ENCODE measurements around the gene SDK2.

SDK2 gene

GRCh38 chr17:73612031-73612472, 32.2 kb downstream of the SDK2 start:
- DNase-seq: no peak

GRCh38 chr17:73611630-73612029, 32.6 kb downstream of the SDK2 start:
- DNase-seq: no peak

- no peak for DNase-seq
Measured at GRCh38 chr17:73610331-73610911, 33.8 kb downstream of the SDK2 start.

- DNase-seq: no peak
Measured at GRCh38 chr17:73609758-73610157, 34.5 kb downstream of the SDK2 start.

DNA sequence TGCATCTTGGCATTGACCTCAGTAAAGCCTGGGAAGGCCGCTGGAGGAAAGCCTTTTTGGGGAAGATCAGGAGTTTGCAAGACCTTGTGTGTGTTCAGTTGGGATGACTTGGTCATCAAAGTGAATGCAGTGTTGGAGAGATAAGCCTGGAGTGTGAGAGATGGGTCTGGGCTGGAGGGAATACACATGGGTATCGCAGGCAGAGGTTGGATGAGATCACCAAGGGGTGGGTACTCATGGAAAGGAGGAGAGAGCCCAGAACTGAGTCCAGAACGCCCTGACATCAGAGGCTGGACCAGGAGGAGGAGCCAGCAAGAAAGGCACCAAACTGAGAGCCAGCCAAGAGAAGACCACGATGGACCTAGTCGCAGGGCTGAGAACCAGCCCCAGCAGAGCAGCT, 35.2 kb downstream of the SDK2 start:
- no peak for DNase-seq

DNA sequence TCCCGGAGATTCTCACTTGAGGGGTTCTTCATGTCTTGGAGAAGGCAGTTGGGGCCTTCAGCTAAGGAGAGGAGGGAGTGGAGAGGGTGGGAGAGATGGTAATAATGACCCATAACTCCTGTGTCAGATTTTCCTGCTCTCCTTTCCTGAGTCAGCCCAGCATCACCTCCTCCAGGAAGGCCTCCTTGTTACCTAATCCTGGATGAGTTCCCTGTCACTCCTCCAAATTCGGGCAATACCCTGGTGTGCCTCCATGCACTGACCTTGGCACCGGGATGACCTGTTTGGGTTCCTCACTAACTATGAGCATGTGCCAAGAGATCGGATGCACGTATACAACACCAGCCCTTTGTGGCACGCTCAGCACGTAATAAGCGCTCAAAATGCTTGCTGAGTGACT, 38.8 kb downstream of the SDK2 start:
- no peak for DNase-seq

DNA sequence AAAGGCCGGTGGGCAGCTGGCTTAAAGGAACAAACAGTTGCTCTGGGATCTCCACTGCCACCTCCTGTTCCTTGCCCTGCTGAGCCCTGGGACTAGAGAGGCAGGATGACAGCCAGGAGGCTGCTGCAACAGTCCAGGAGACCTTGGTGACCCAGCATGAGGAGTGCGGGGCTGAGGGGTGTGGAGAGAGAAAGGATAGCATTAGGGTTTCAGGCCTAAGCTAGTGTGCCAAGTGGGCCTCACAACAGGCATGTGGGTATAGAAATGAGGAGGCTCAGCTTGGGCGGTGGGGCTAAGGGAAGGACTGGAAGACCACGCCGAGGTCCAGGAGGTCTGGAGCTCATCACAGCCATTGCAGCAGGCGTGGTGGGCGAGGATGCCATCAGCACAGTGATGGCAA, 39.8 kb downstream of the SDK2 start:
- DNase-seq: no peak

DNA sequence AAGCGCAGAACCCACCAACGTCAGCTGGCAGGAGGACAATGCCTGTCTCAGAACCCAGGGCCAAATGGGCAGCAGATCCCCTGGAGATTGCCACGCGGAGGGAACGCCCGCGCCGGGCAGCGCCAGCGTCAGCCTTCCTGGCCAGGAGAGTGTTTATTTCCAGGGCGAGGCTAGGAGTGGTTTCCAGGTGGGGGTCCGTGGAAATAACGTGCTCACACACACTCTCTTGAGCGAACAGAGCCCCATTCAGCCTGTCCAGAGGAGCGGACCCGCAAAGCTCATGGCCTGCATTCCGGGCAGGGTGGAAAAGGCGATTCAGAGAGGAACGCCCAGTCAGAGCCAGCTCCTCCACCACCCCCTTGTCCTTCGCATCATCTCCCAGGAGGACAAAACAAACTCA, 40.3 kb downstream of the SDK2 start:
- no peak for DNase-seq

GRCh38 chr17:73600103-73600871, 44.0 kb downstream of the SDK2 start:
- DNase-seq: no peak

DNA sequence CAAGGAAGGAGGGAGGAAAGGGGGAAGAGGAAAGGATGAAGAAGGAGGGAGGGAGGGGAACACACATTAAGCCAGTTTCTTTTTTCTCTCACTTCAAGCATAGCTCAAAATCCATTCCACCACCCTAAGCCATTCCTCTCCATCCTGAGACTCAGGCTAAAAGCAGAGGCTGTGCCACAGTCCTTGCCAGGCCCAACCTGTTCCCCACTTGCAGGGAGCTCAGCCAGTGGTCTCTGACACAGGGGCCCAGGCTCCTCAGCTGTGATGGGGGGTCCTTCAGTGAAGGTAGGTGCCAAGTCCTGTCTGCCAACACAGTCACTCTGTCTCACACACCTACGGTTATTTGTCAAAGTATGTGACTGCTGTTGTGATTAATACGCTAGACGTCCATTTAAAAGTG, 44.6 kb downstream of the SDK2 start:
- no peak for DNase-seq

DNA sequence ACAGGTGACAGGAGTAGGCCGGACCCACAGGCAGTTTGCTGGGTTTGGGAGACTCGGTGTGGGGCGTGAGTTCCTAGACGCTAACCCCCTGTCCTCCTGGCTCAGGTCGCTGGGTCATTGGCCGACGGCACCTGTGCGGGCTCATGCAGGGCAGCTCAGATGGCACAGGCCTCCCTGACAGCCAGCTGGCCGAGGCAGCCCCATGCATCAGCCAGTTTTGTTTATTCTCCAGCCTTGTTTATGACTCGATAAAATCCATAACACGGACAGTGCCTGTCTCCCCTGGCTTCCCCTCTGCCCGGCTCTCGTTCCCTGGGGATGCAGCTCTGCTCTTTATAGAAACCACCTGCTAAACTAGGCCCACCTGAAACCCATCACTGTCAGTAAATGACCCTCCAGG, 46.0 kb downstream of the SDK2 start:
- no peak for DNase-seq

DNA sequence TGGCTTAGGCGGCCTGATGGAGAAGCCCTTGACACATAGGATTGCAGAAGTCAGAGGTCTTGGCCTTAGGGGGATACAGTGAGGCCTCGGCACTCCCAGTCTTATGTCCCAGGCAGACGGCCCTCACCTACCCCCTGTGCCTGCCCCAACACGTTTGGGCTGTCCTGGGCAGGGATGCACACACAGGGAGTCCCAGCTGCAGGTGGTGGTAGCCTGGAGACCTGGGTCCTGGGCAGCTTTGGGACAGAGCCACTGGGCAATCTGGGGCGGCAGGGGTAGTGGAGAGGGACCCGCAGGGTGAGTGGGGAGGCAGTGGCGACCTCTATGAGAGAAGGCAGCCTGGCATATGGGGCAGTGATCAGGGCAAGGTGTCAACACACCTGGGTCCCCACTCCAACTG, 48.3 kb downstream of the SDK2 start:
- DNase-seq: no peak

GRCh38 chr17:73595479-73595878, 48.8 kb downstream of the SDK2 start:
- DNase-seq: peak in 14 of 56 donors; percentile 0 to 38 (median 12)

DNA sequence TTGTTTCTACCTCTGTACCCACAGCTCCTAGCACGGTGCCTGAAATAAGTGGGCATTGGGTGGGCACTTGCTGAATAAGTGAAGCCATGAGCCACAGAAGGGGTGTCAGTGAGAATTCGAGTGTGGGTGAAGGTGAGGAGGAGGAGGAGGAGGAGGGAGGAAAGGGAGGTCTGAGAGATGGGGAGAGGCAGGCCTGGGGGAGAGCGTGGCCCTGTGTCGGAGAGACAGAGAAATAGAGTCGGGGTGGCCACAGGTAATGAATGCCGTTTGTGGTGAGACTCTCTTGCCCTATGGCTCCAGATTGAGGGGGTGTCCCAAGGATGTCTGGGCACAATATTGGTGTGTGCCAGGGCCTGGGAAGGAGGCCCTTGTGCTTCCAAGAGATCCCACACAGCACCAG, 49.2 kb downstream of the SDK2 start:
- DNase-seq: no peak

DNA sequence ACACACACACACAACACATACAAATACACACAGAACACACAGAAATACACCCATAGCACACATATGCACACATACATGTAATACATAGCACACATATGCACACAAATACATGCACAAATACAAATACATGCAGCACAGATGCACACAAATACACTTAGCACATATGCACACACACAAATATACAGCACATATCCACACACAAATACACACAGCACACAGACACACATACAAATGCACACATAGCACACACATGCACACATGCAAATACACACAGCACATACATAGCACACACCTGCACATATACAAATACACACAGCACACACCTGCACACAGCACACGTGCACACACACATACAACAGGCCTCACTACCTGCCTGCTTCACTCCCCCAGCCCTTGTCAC, 49.6 kb downstream of the SDK2 start:
- DNase-seq: no peak

- DNase-seq: no peak
Measured at GRCh38 chr17:73594025-73594424, 50.2 kb downstream of the SDK2 start.

GRCh38 chr17:73593249-73593965, 50.8 kb downstream of the SDK2 start:
- DNase-seq: no peak

- no peak for DNase-seq
Measured at GRCh38 chr17:73592501-73592961, 51.7 kb downstream of the SDK2 start.

DNA sequence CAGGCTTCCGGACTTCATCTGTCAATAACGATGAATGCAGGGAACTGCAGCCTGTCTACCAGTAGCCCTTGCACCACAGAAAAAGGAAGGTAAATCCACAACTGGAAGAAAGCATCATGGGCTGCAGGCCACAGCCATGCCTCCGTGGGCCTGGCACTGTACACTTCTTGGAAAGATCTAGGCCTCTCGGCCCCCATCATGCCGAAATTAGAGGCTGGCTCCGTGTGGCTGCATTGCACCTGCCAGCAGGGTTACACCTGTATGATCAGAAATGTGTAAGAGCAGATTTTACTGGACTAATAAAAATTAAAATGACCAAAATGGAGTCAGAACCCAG, 52.2 kb downstream of the SDK2 start:
- no peak for DNase-seq

GRCh38 chr17:73591296-73592078, 52.8 kb downstream of the SDK2 start:
- no peak for DNase-seq

DNA sequence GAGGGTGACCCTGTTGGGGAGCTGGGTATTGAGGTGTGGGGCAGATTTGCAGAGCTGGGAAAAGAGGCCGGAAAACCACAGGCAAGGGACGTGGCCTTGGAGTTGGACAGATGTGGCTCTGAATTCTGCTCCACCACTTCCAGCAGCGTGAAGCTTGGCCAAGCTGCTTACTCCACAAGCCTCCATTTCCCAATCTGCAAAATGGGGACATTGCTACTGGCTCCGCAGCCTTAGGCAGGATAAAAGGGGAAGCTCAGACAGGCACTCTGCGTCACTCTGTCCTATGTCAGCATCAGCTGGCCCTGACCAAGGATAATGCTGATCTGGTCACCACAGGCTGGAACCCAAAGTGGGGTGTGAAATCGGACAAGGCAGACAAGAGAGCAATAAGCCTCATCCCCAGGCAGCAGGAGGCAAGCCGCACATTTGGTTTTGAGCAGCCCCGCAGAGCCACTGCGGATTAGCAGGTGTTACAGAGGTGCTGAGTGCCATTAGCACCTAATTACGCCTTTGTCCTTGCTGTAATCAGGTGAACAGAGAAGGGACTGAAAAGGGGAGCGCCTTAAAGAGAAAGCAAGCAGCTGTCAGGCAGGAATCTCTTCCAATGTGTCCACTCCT, 54.8 kb downstream of the SDK2 start:
- no peak for DNase-seq
